Loucy (cell line): ENCODE results near the gene SCFD1.
"Not testable (repeated sequence)": the region's sequence is repeated elsewhere in the genome, so short reads cannot be mapped to it uniquely, and the experiment has no call there.

Source experiments
- H2AFZ ChIP-seq: fragments of 200-600 bp; sonication (generic); 2 replicates; pipeline ENCODE4 v1.6.0; 2016; ENCODE audit warnings: antibody characterized with exemption, mild to moderate bottlenecking, low read length, moderate library complexity
- H3F3A ChIP-seq: fragments of 200-600 bp; 2 replicates; pipeline ENCODE4 v1.6.0; 2016; ENCODE audit warnings: antibody characterized with exemption, low read depth, mild to moderate bottlenecking
- H3K27me3 ChIP-seq: fragments of 200-600 bp; sonication (generic); 2 replicates; pipeline ENCODE4 v1.6.1; 2014; ENCODE audit warnings: low read length, mild to moderate bottlenecking; ENCODE audit not compliant: insufficient read depth, poor library complexity, severe bottlenecking
- H3K36me3 ChIP-seq: fragments of 200-600 bp; sonication (generic); 2 replicates; pipeline ENCODE4 v1.6.1; 2016; ENCODE audit warnings: low read length; ENCODE audit not compliant: insufficient read depth
- H3K4me1 ChIP-seq: fragments of 200-600 bp; sonication (generic); 2 replicates; pipeline ENCODE4 v1.5.1; 2014; ENCODE audit warnings: low read length, mild to moderate bottlenecking; ENCODE audit not compliant: insufficient read depth, poor library complexity, severe bottlenecking
- H3K4me2 ChIP-seq: fragments of 200-600 bp; sonication (generic); 2 replicates; pipeline ENCODE4 v1.6.0; 2014; ENCODE audit warnings: antibody characterized with exemption, low read length, low read depth, mild to moderate bottlenecking; ENCODE audit not compliant: poor library complexity, severe bottlenecking
- H3K4me3 ChIP-seq: fragments of 200-600 bp; sonication (generic); 2 replicates; pipeline ENCODE4 v1.5.1; 2014; ENCODE audit warnings: low read length, mild to moderate bottlenecking, mixed read lengths; ENCODE audit not compliant: poor library complexity, severe bottlenecking
- H3K79me2 ChIP-seq: fragments of 200-600 bp; sonication (generic); 2 replicates; pipeline ENCODE4 v1.6.1; 2014; ENCODE audit warnings: low read length; ENCODE audit not compliant: insufficient read depth
- H3K9ac ChIP-seq: fragments of 200-600 bp; sonication (generic); 2 replicates; pipeline ENCODE4 v1.6.0; 2014; ENCODE audit warnings: mild to moderate bottlenecking, low read depth, low read length, moderate library complexity; ENCODE audit not compliant: poor library complexity, severe bottlenecking
- H3K9me2 ChIP-seq: fragments of 200-600 bp; sonication (generic); replicated peaks from 2 replicates; pipeline ENCODE4 v1.6.1; 2016; ENCODE audit warnings: low read depth, low read length, mixed read lengths
- H3K9me3 ChIP-seq: fragments of 200-600 bp; sonication (generic); 2 replicates; pipeline ENCODE4 v1.6.1; 2014; ENCODE audit warnings: mild to moderate bottlenecking, antibody characterized with exemption, low read length, low read depth; ENCODE audit not compliant: insufficient read depth
- H4K20me1 ChIP-seq: fragments of 200-600 bp; sonication (generic); 2 replicates; pipeline ENCODE4 v1.6.0; 2014; ENCODE audit warnings: antibody characterized with exemption, low read length, mild to moderate bottlenecking; ENCODE audit not compliant: insufficient read depth, poor library complexity, severe bottlenecking
- CTCF ChIP-seq: fragments of 200-600 bp; sonication (generic); conservative IDR thresholded peaks from 2 replicates; pipeline ENCODE4 v1.5.1; 2014; ENCODE audit warnings: mild to moderate bottlenecking, antibody characterized with exemption, low read length
- EZH2phosphoT487 ChIP-seq: fragments of 200-600 bp; IDR thresholded peaks from 2 replicates; pipeline ENCODE4 v1.6.1; 2018; ENCODE audit warnings: antibody characterized with exemption, mild to moderate bottlenecking, moderate library complexity, borderline replicate concordance

SCFD1 gene

GRCh38 chr14:30638926-30639325 is 16.8 kb downstream of the SCFD1 start:
- Histone ChIP-seq H4K20me1 (no peaks in the 10 kb centered on the region), H3K4me2 (no peak overlapping the region), H3K36me3 (peaks cover 47% of the 10 kb centered on the region), H3K9ac (no peak overlapping the region), H3K4me1 (no peaks in the 10 kb centered on the region), H2AFZ (no peak overlapping the region), H3K27me3 (no peaks in the 10 kb centered on the region), H3K4me3 (no peak overlapping the region), H3K79me2 (no peaks in the 10 kb centered on the region), H3F3A (no peaks in the 10 kb centered on the region), H3K9me3 (peaks cover under 1% of the 10 kb centered on the region; the same call in 1 of the 2 replicates), H3K9me2 (no peaks in the 10 kb centered on the region)
- no peak for TF ChIP-seq EZH2phosphoT487
- TF ChIP-seq CTCF = no peak

- TF ChIP-seq CTCF (no peak), EZH2phosphoT487 (no peak)
- H3K9me3 ChIP-seq = peaks cover 14% of the 10 kb centered on the region
- H3F3A ChIP-seq = no peaks in the 10 kb centered on the region
- 0 out of 2 replicates have a peak, but pooled peaks cover 8% of the 10 kb centered on the region for H3K79me2 ChIP-seq
- H3K9ac ChIP-seq = no peak overlapping the region
- no peaks in the 10 kb centered on the region for H3K9me2 ChIP-seq
- no peaks in the 10 kb centered on the region for H4K20me1 ChIP-seq
- H3K36me3 ChIP-seq = peaks cover 46% of the 10 kb centered on the region
- no peak overlapping the region for H3K4me3 ChIP-seq
- H2AFZ ChIP-seq = no peak overlapping the region
- no peaks in the 10 kb centered on the region for H3K4me1 ChIP-seq
- H3K4me2 ChIP-seq = no peak overlapping the region
- H3K27me3 ChIP-seq = no peaks in the 10 kb centered on the region
These were observed 19.1 kb downstream of the SCFD1 start for GRCh38 chr14:30641207-30641606.

- H3K9me3 ChIP-seq = peaks cover 14% of the 10 kb centered on the region
- H3K4me1 ChIP-seq, H3K4me2 ChIP-seq, H4K20me1 ChIP-seq, H3K27me3 ChIP-seq, H3K9me2 ChIP-seq, H2AFZ ChIP-seq, H3K9ac ChIP-seq, H3F3A ChIP-seq, H3K4me3 ChIP-seq: not testable (repeated sequence)
- peaks cover 14% of the 10 kb centered on the region for H3K79me2 ChIP-seq
- peaks cover 47% of the 10 kb centered on the region for H3K36me3 ChIP-seq
These were observed 22.3 kb downstream of the SCFD1 start for GRCh38 chr14:30644462-30644861.

GRCh38 chr14:30645600-30645999 is 23.5 kb downstream of the SCFD1 start:
- Histone ChIP-seq H2AFZ (no peak overlapping the region), H3K79me2 (peaks cover 14% of the 10 kb centered on the region), H3K4me1 (no peaks in the 10 kb centered on the region), H3K9me3 (peaks cover 14% of the 10 kb centered on the region), H3K9me2 (no peaks in the 10 kb centered on the region), H3K27me3 (no peaks in the 10 kb centered on the region), H3K4me3 (no peak overlapping the region), H4K20me1 (no peaks in the 10 kb centered on the region), H3K9ac (no peak overlapping the region), H3K36me3 (peaks cover 58% of the 10 kb centered on the region), H3F3A (no peaks in the 10 kb centered on the region), H3K4me2 (no peak overlapping the region)
- no peak for TF ChIP-seq CTCF
- TF ChIP-seq EZH2phosphoT487 = no peak
